Activated CD8-positive, alpha-beta T cell treated with anti-CD3 and anti-CD28 coated beads, Interleukin-2, amount 10 ng/mL, durations not matched to agents 7 days and 5 days (primary cell): ENCODE data around the gene SDCCAG8. TPM values are rescaled to one million over a fixed set of nuclear protein-coding genes. Genes with fewer than 3 reads are reported as not detected.
A peak's percentile ranks its signal among the peaks of the same experiment; 100 is the strongest.

Experiments
- ATAC-seq: fragments of 150-1000 bp; cut with Tn5 transposase; one replicate; pipeline ENCODE4 v1.10.0; 2021; ENCODE audit warnings: moderate library complexity
- CTCF ChIA-PET: fragments of 350-600 bp; sonication (Branson Sonifier 250); formaldehyde crosslinking; loops from one replicate; lab custom pipeline; 2021; ENCODE audit warnings: antibody characterized with exemption; lab: Charles Lee
- POLR2A ChIA-PET: fragments of 350-600 bp; sonication (Branson Sonifier 250); formaldehyde crosslinking; loops from one replicate; lab custom pipeline; 2021; ENCODE audit warnings: antibody characterized with exemption; lab: Charles Lee
- DNase-seq: peaks from one replicate; pipeline ENCODE4 v3.0.0-alpha.2; 2020
- H3K27ac Mint-ChIP-seq: one replicate; pipeline ENCODE4 v1.8.0; 2021; ENCODE audit warnings: mild to moderate bottlenecking, mixed read lengths
- H3K27me3 Mint-ChIP-seq: one replicate; pipeline ENCODE4 v1.8.0; 2021; ENCODE audit warnings: low read depth, mixed read lengths
- H3K36me3 Mint-ChIP-seq: one replicate; pipeline ENCODE4 v1.8.0; 2021; ENCODE audit warnings: low read depth, mixed read lengths
- H3K4me1 Mint-ChIP-seq: one replicate; pipeline ENCODE4 v1.8.0; 2021; ENCODE audit warnings: low read depth, mixed read lengths
- H3K4me3 Mint-ChIP-seq: one replicate; pipeline ENCODE4 v1.8.0; 2021; ENCODE audit warnings: mild to moderate bottlenecking, mixed read lengths
- H3K9me3 Mint-ChIP-seq: one replicate; pipeline ENCODE4 v1.8.0; 2022; ENCODE audit warnings: mixed read lengths; ENCODE audit not compliant: insufficient read depth
- total RNA-seq, 2 experiments: library from RNA; stranded (reverse); gene quantifications; one replicate each; pipeline ENCODE4 v1.2.3, GENCODE V29; 2021

The SDCCAG8 gene
- total RNA-seq, 2 experiments from 2014 or later, result 16.6 to 20.0 TPM

GRCh38 chr1:243234978-243235647 lies 20.7 kb upstream of the SDCCAG8 start:
- Mint-ChIP-seq H3K4me3 (no peak overlapping the region), H3K36me3 (peaks cover 29% of the 10 kb centered on the region), H3K9me3 (peaks cover 29% of the 10 kb centered on the region), H3K27me3 (no peaks in the 10 kb centered on the region), H3K4me1 (no peaks in the 10 kb centered on the region), H3K27ac (no peak overlapping the region)
- POLR2A ChIA-PET, result no interaction called here
- CTCF ChIA-PET, result no interaction called here
- no peak for DNase-seq
- no peak for ATAC-seq

GRCh38 chr1:243236604-243237252 lies 19.1 kb upstream of the SDCCAG8 start:
- peaks cover 14% of the 10 kb centered on the region for H3K9me3 Mint-ChIP-seq
- POLR2A ChIA-PET, result no interaction called here
- H3K27me3 Mint-ChIP-seq, result no peaks in the 10 kb centered on the region
- DNase-seq (no peak), ATAC-seq (no peak)
- H3K4me1 Mint-ChIP-seq, result no peaks in the 10 kb centered on the region
- H3K27ac Mint-ChIP-seq, result no peak overlapping the region
- peaks cover 25% of the 10 kb centered on the region for H3K36me3 Mint-ChIP-seq
- CTCF ChIA-PET, result no interaction called here
- no peak overlapping the region for H3K4me3 Mint-ChIP-seq

DNA sequence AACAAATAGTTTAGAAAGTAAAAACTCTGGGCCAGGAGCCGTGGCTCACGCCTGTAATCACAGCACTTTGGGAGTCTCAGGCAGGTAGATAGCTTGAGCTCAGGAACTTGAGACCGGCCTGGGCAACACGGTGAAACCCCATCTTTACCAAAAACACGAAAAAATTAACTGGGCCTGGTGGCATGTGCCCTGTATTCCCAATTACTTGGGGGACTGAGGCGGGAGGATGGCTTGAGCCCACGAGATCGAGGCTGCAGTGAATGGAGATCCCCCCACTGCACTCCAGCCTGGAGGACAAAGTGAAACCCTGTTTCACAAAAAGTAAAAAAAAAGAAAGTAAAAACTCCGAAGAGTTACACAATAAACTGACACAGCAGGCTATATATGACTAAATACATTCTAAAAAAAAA lies 11.4 kb upstream of the SDCCAG8 start:
- DNase-seq (no peak), ATAC-seq (no peak)
- Mint-ChIP-seq H3K4me3 (no peak overlapping the region), H3K4me1 (peaks cover 2% of the 10 kb centered on the region), H3K36me3 (peaks cover 25% of the 10 kb centered on the region), H3K27me3 (no peaks in the 10 kb centered on the region), H3K9me3 (no peaks in the 10 kb centered on the region), H3K27ac (no peak overlapping the region)
- CTCF ChIA-PET, result no interaction called here
- POLR2A ChIA-PET, result interaction anchor here (0.7 kb wide), 1 partner anchor 255 kb away, joined by 3 read pairs; no protein-coding TSS in a partner anchor

DNA sequence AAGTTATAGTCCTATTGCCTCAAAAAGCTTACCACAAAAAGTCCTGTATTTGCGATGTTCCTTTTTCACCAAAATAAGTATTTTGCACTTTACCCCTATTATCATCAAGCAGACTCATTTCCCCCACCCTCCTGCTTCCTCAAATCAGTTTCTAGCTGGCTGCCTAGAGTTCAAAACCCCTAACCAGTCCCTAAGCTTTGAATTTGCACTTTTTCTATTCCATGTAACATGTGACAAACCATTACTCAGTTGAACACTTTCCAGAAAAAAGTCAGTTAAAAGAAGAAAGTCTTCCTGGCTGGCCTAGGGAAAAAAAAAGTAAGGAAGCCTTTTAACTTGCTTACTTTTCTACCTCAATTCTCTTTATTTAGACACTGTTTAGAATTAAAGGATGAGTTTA lies 8.9 kb upstream of the SDCCAG8 start:
- POLR2A ChIA-PET, result no interaction called here
- Mint-ChIP-seq H3K27me3 (no peaks in the 10 kb centered on the region), H3K4me3 (no peak overlapping the region), H3K27ac (no peak overlapping the region), H3K4me1 (peaks cover 2% of the 10 kb centered on the region), H3K9me3 (no peaks in the 10 kb centered on the region), H3K36me3 (peaks cover 19% of the 10 kb centered on the region)
- no peak for ATAC-seq
- DNase-seq, result no peak
- CTCF ChIA-PET, result interaction anchor here (0.7 kb wide), 1 partner anchor 9 kb away, joined by 3 read pairs; the partner anchor contains the start of gene SDCCAG8

GRCh38 chr1:243247901-243248300 lies 7.9 kb upstream of the SDCCAG8 start:
- H3K4me3 Mint-ChIP-seq, result no peak overlapping the region
- ChIA-PET CTCF (no interaction called here), POLR2A (no interaction called here)
- no peaks in the 10 kb centered on the region for H3K9me3 Mint-ChIP-seq
- H3K36me3 Mint-ChIP-seq, result peaks cover 12% of the 10 kb centered on the region
- DNase-seq, result no peak
- H3K27ac Mint-ChIP-seq, result no peak overlapping the region
- no peak for ATAC-seq
- no peaks in the 10 kb centered on the region for H3K27me3 Mint-ChIP-seq
- peaks cover 3% of the 10 kb centered on the region for H3K4me1 Mint-ChIP-seq

GRCh38 chr1:243249214-243249613 lies 6.6 kb upstream of the SDCCAG8 start:
- ChIA-PET POLR2A (no interaction called here), CTCF (no interaction called here)
- no peaks in the 10 kb centered on the region for H3K9me3 Mint-ChIP-seq
- H3K27me3 Mint-ChIP-seq, result no peaks in the 10 kb centered on the region
- ATAC-seq (no peak), DNase-seq (no peak)
- H3K36me3 Mint-ChIP-seq, result peaks cover 7% of the 10 kb centered on the region
- no peak overlapping the region for H3K27ac Mint-ChIP-seq
- H3K4me3 Mint-ChIP-seq, result no peak overlapping the region
- H3K4me1 Mint-ChIP-seq, result peaks cover 14% of the 10 kb centered on the region

DNA sequence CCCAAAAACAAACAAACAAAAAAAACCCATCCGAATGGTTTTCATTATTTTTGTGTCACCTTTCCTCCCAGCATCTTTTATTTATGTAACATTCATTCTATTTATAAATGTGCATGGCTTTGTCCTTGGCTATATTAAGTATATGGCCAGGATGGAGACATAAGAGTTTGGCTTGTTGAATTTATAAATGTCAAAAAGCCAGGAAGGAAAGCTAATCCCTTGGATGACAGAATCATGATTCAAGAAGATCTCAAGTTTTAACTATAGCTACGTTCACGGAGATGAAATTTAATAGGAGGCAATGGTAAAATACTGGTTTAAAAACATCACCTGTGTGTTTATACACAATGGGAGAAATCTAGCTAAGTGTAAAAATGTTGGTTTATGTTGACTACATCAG lies 5.7 kb upstream of the SDCCAG8 start:
- Mint-ChIP-seq H3K9me3 (no peaks in the 10 kb centered on the region), H3K4me3 (no peak overlapping the region), H3K27ac (no peak overlapping the region), H3K4me1 (peaks cover 17% of the 10 kb centered on the region), H3K27me3 (no peaks in the 10 kb centered on the region), H3K36me3 (peaks cover 6% of the 10 kb centered on the region)
- no peak for ATAC-seq
- ChIA-PET POLR2A (no interaction called here), CTCF (no interaction called here)
- DNase-seq, result no peak

DNA sequence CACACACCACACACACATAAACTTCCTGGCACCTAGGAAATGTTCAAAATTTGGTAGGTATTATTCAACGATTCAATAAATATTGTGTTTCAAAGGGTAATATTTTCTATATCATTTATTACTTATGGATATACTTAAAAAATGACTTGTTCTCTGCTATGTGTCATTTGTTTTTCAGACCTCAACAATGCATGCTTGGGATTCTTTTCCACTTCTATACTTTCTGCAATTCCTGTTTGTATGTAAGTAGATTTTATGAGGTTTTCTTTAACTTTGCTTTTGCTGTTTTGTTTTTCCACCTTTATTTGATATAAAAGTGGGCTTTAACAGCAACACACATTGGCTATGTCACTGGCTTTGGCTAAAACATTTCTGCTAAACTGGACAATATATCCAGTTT lies 4.3 kb upstream of the SDCCAG8 start:
- Mint-ChIP-seq H3K27ac (no peak overlapping the region), H3K36me3 (peaks cover 6% of the 10 kb centered on the region), H3K4me1 (peaks cover 19% of the 10 kb centered on the region), H3K27me3 (no peaks in the 10 kb centered on the region), H3K9me3 (no peaks in the 10 kb centered on the region), H3K4me3 (no peak overlapping the region)
- no peak for DNase-seq
- ChIA-PET POLR2A (no interaction called here), CTCF (no interaction called here)
- no peak for ATAC-seq

- POLR2A ChIA-PET, result interaction anchor here (0.8 to 1.4 kb wide), 2 partner anchors 596 to 795 kb away, joined by 3 read pairs; partner anchors contain the start of gene AKT3
- CTCF ChIA-PET, result no interaction called here
- DNase-seq (peak; percentile 21), ATAC-seq (no peak)
- Mint-ChIP-seq H3K27ac (peak overlapping the region; percentile 43), H3K36me3 (peaks cover 6% of the 10 kb centered on the region), H3K4me3 (peak overlapping the region; percentile 93), H3K9me3 (no peaks in the 10 kb centered on the region), H3K4me1 (peaks cover 21% of the 10 kb centered on the region), H3K27me3 (no peaks in the 10 kb centered on the region)
Measured at GRCh38 chr1:243253211-243253925, 2.5 kb upstream of the SDCCAG8 start.

- Mint-ChIP-seq H3K36me3 (peaks cover 4% of the 10 kb centered on the region), H3K4me3 (peak overlapping the region; percentile 93), H3K27me3 (no peaks in the 10 kb centered on the region), H3K27ac (peak overlapping the region; percentile 43), H3K4me1 (peaks cover 20% of the 10 kb centered on the region), H3K9me3 (no peaks in the 10 kb centered on the region)
- no peak for ATAC-seq
- DNase-seq, result no peak
- POLR2A ChIA-PET, result interaction anchor here (0.8 to 1.4 kb wide), 2 partner anchors 596 to 794 kb away, joined by 3 read pairs; partner anchors contain the start of gene AKT3
- CTCF ChIA-PET, result no interaction called here
Measured at GRCh38 chr1:243253926-243254232, 2.0 kb upstream of the SDCCAG8 start.

DNA sequence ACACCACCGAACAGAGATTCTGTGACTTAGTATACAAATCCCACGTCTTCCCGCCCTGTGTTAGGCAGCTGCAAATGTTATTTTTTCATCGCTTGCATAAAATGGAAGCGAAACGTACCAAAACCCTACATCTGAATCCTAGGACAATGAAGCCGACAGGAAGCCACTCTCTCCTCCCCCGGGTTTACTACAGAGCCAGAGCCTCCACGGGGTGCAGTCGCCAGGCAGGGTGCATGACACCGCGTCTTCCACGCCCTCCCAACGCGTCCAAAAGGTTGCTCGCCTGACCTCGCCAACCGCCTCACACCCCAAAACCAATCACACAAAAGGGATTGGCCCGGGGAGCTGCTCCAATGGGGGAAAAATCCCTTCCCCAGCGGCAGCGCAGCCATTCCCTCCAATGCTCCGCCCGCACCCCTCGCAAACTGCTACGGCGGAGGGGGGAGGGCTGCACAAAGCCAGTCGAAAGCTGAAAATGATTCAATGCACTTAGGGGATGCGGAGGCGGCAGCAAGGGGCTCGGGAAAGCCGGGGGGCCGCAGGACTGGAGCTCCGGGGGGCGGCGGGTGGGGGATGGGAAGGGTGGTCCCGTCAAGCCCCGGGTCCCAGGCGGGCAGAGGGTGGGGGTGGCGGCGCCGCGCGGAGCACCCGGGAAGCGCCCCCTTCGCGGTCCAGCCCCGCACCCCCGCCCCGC lies 1.5 kb upstream of the SDCCAG8 start:
- CTCF ChIA-PET, result no interaction called here
- DNase-seq (peak; percentile 71), ATAC-seq (peak; percentile 12)
- POLR2A ChIA-PET, result interaction anchor here (0.8 to 1.4 kb wide), 3 partner anchors 595 to 1609 kb away, joined by 3 to 4 read pairs (median 3); partner anchors contain the start of gene AKT3
- Mint-ChIP-seq H3K4me1 (peaks cover 20% of the 10 kb centered on the region), H3K9me3 (no peaks in the 10 kb centered on the region), H3K4me3 (peak overlapping the region; percentile 93), H3K27ac (peak overlapping the region; percentile 96), H3K36me3 (peaks cover 4% of the 10 kb centered on the region), H3K27me3 (no peaks in the 10 kb centered on the region)
